Measurements from ENCODE around the gene GSK3B.

Gene GSK3B

GRCh38 chr3:119825820-119826219, 268.4 kb downstream of the GSK3B start:
- Histone ChIP-seq H3K9me3 (ENCODE audit: control insufficient read depth, low read length) (no peaks in the 10 kb centered on the region), H3K27ac (ENCODE audit: low read depth, low read length, severe bottlenecking) (no peak overlapping the region), H3K4me1 (ENCODE audit: control insufficient read depth, insufficient read depth, low read length, poor library complexity, severe bottlenecking) (no peaks in the 10 kb centered on the region), H3K36me3 (ENCODE audit: control insufficient read depth, insufficient read depth, low read length) (peaks cover 27% of the 10 kb centered on the region), H3K4me3 (ENCODE audit: extremely low read depth, insufficient read depth, low read length, poor library complexity, severe bottlenecking) (no peak overlapping the region)
- 100% methylated on average over 1 of the region's 1 CpG; no CpG with 5 or more reads in 1 of the 2 experiments for WGBS, 2 experiments (ENCODE audit: insufficient coverage in 2 of 2)

- peaks cover 6% of the 10 kb centered on the region for H3K36me3 ChIP-seq (ENCODE audit: control insufficient read depth, insufficient read depth, low read length)
- no peaks in the 10 kb centered on the region for H3K4me1 ChIP-seq (ENCODE audit: control insufficient read depth, insufficient read depth, low read length, poor library complexity, severe bottlenecking)
- no peak overlapping the region for H3K27ac ChIP-seq (ENCODE audit: low read depth, low read length, severe bottlenecking)
- WGBS, 2 experiments (ENCODE audit: insufficient coverage in 2 of 2), result 86% methylated on average over 1 of the region's 2 CpGs; no CpG with 5 or more reads in 1 of the 2 experiments
- no peak overlapping the region for H3K4me3 ChIP-seq (ENCODE audit: extremely low read depth, insufficient read depth, low read length, poor library complexity, severe bottlenecking)
- H3K9me3 ChIP-seq (ENCODE audit: control insufficient read depth, low read length), result no peaks in the 10 kb centered on the region
Measured at GRCh38 chr3:119819806-119820205, 274.4 kb downstream of the GSK3B start.

- no CpG with 5 or more reads among the region's 2 CpGs for WGBS, 2 experiments (ENCODE audit: insufficient coverage in 2 of 2)
- Histone ChIP-seq H3K4me1 (ENCODE audit: control insufficient read depth, insufficient read depth, low read length, poor library complexity, severe bottlenecking) (no peaks in the 10 kb centered on the region), H3K4me3 (ENCODE audit: extremely low read depth, insufficient read depth, low read length, poor library complexity, severe bottlenecking) (no peak overlapping the region), H3K9me3 (ENCODE audit: control insufficient read depth, low read length) (no peaks in the 10 kb centered on the region), H3K36me3 (ENCODE audit: control insufficient read depth, insufficient read depth, low read length) (no peaks in the 10 kb centered on the region), H3K27ac (ENCODE audit: low read depth, low read length, severe bottlenecking) (no peak overlapping the region)
Measured at GRCh38 chr3:119818937-119819336, 275.3 kb downstream of the GSK3B start.

GRCh38 chr3:119817583-119818363, 276.5 kb downstream of the GSK3B start:
- Histone ChIP-seq H3K4me1 (ENCODE audit: control insufficient read depth, insufficient read depth, low read length, poor library complexity, severe bottlenecking) (no peaks in the 10 kb centered on the region), H3K36me3 (ENCODE audit: control insufficient read depth, insufficient read depth, low read length) (no peaks in the 10 kb centered on the region), H3K4me3 (ENCODE audit: extremely low read depth, insufficient read depth, low read length, poor library complexity, severe bottlenecking) (no peak overlapping the region), H3K27ac (ENCODE audit: low read depth, low read length, severe bottlenecking) (no peak overlapping the region), H3K9me3 (ENCODE audit: control insufficient read depth, low read length) (no peaks in the 10 kb centered on the region)
- 76 to 83% methylated on average over 6 of the region's 13 CpGs for WGBS, 2 experiments (ENCODE audit: insufficient coverage in 2 of 2)

GRCh38 chr3:119817071-119817470, 277.2 kb downstream of the GSK3B start:
- no peaks in the 10 kb centered on the region for H3K9me3 ChIP-seq (ENCODE audit: control insufficient read depth, low read length)
- H3K4me3 ChIP-seq (ENCODE audit: extremely low read depth, insufficient read depth, low read length, poor library complexity, severe bottlenecking), result no peak overlapping the region
- H3K27ac ChIP-seq (ENCODE audit: low read depth, low read length, severe bottlenecking), result no peak overlapping the region
- H3K36me3 ChIP-seq (ENCODE audit: control insufficient read depth, insufficient read depth, low read length), result no peaks in the 10 kb centered on the region
- 93 to 95% methylated on average over 12 of the region's 12 CpGs for WGBS, 2 experiments (ENCODE audit: insufficient coverage in 2 of 2)
- no peaks in the 10 kb centered on the region for H3K4me1 ChIP-seq (ENCODE audit: control insufficient read depth, insufficient read depth, low read length, poor library complexity, severe bottlenecking)

GRCh38 chr3:119815716-119816115, 278.5 kb downstream of the GSK3B start:
- Histone ChIP-seq H3K27ac (ENCODE audit: low read depth, low read length, severe bottlenecking) (no peak overlapping the region), H3K4me3 (ENCODE audit: extremely low read depth, insufficient read depth, low read length, poor library complexity, severe bottlenecking) (no peak overlapping the region), H3K9me3 (ENCODE audit: control insufficient read depth, low read length) (no peaks in the 10 kb centered on the region), H3K4me1 (ENCODE audit: control insufficient read depth, insufficient read depth, low read length, poor library complexity, severe bottlenecking) (no peaks in the 10 kb centered on the region), H3K36me3 (ENCODE audit: control insufficient read depth, insufficient read depth, low read length) (no peaks in the 10 kb centered on the region)
- WGBS, 2 experiments (ENCODE audit: insufficient coverage in 2 of 2), result 88 to 92% methylated on average over 5 to 8 of the region's 8 CpGs

- Histone ChIP-seq H3K4me1 (ENCODE audit: control insufficient read depth, insufficient read depth, low read length, poor library complexity, severe bottlenecking) (no peaks in the 10 kb centered on the region), H3K9me3 (ENCODE audit: control insufficient read depth, low read length) (no peaks in the 10 kb centered on the region), H3K36me3 (ENCODE audit: control insufficient read depth, insufficient read depth, low read length) (no peaks in the 10 kb centered on the region), H3K27ac (ENCODE audit: low read depth, low read length, severe bottlenecking) (no peak overlapping the region), H3K4me3 (ENCODE audit: extremely low read depth, insufficient read depth, low read length, poor library complexity, severe bottlenecking) (no peak overlapping the region)
- 84 to 89% methylated on average over 5 to 8 of the region's 8 CpGs for WGBS, 2 experiments (ENCODE audit: insufficient coverage in 2 of 2)
Measured at GRCh38 chr3:119812491-119813058, 281.7 kb downstream of the GSK3B start.

- Histone ChIP-seq H3K9me3 (ENCODE audit: control insufficient read depth, low read length) (no peaks in the 10 kb centered on the region), H3K4me3 (ENCODE audit: extremely low read depth, insufficient read depth, low read length, poor library complexity, severe bottlenecking) (no peak overlapping the region), H3K27ac (ENCODE audit: low read depth, low read length, severe bottlenecking) (no peak overlapping the region), H3K4me1 (ENCODE audit: control insufficient read depth, insufficient read depth, low read length, poor library complexity, severe bottlenecking) (no peaks in the 10 kb centered on the region), H3K36me3 (ENCODE audit: control insufficient read depth, insufficient read depth, low read length) (no peaks in the 10 kb centered on the region)
- 94% methylated on average over 30 to 32 of the region's 33 CpGs for whole genome bisulfite sequencing, 2 experiments (ENCODE audit: insufficient coverage in 2 of 2)
Measured at GRCh38 chr3:119810018-119810435, 284.2 kb downstream of the GSK3B start.

- H3K4me3 ChIP-seq (ENCODE audit: extremely low read depth, insufficient read depth, low read length, poor library complexity, severe bottlenecking), result no peak overlapping the region
- H3K36me3 ChIP-seq (ENCODE audit: control insufficient read depth, insufficient read depth, low read length), result no peaks in the 10 kb centered on the region
- WGBS, 2 experiments (ENCODE audit: insufficient coverage in 2 of 2), result 91 to 96% methylated on average over 15 to 16 of the region's 31 CpGs
- H3K4me1 ChIP-seq (ENCODE audit: control insufficient read depth, insufficient read depth, low read length, poor library complexity, severe bottlenecking), result no peaks in the 10 kb centered on the region
- H3K27ac ChIP-seq (ENCODE audit: low read depth, low read length, severe bottlenecking), result no peak overlapping the region
- H3K9me3 ChIP-seq (ENCODE audit: control insufficient read depth, low read length), result no peaks in the 10 kb centered on the region
Measured at GRCh38 chr3:119809249-119810017, 284.8 kb downstream of the GSK3B start.

GRCh38 chr3:119808843-119809242, 285.4 kb downstream of the GSK3B start:
- Histone ChIP-seq H3K4me1 (ENCODE audit: control insufficient read depth, insufficient read depth, low read length, poor library complexity, severe bottlenecking) (no peaks in the 10 kb centered on the region), H3K36me3 (ENCODE audit: control insufficient read depth, insufficient read depth, low read length) (no peaks in the 10 kb centered on the region), H3K4me3 (ENCODE audit: extremely low read depth, insufficient read depth, low read length, poor library complexity, severe bottlenecking) (no peak overlapping the region), H3K9me3 (ENCODE audit: control insufficient read depth, low read length) (no peaks in the 10 kb centered on the region), H3K27ac (ENCODE audit: low read depth, low read length, severe bottlenecking) (no peak overlapping the region)
- WGBS, 2 experiments (ENCODE audit: insufficient coverage in 2 of 2), result 94 to 96% methylated on average over 5 of the region's 6 CpGs
